HG02981 (cell line): ENCODE results near the gene UBR4.

Source experiments
- ATAC-seq: cut with Tn5 transposase; IDR thresholded peaks from one replicate; pipeline ENCODE4 v1.9.1; 2021; ENCODE audit warnings: mild to moderate bottlenecking, moderate library complexity; ENCODE audit not compliant: unreplicated experiment

Gene UBR4

DNA sequence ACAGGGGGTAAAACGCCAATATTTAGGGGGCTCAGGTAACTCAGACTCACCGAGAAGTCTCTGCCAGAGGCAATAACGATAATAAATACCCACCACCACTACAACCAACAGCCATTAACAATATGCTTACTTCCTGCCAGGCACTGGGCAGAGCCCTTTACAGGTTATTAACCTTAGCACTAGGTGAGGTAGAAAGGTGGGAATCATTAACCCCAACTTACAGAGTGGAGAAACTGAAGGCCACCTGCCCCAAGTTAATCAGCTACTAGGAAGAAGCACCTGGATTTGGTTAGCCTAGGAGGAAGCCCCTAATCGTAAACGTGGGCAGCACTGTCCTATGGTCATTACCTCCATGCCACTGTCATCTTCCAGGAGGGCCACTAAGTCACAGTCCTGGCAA lies 110.0 kb downstream of the UBR4 start:
- no peak for ATAC-seq

DNA sequence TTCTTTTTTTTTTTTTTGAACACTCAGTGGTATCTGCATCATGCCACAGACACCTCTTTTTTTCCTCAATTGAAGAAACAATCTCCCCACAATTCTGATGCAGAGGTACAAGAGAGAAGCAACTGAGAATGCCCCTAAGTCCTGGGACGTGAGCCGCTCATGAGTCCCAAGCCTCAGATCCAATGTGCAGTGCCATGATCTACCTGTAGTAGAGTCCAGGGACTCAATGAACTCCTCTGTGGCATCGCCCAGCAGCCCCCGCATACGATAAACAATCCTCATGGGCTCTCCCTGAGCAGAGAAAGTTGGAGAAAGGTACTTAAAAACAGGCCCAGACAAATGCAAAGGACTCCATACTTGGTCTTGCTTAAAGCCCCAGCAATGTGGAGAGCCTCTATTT lies 113.1 kb downstream of the UBR4 start:
- ATAC-seq, result no peak

DNA sequence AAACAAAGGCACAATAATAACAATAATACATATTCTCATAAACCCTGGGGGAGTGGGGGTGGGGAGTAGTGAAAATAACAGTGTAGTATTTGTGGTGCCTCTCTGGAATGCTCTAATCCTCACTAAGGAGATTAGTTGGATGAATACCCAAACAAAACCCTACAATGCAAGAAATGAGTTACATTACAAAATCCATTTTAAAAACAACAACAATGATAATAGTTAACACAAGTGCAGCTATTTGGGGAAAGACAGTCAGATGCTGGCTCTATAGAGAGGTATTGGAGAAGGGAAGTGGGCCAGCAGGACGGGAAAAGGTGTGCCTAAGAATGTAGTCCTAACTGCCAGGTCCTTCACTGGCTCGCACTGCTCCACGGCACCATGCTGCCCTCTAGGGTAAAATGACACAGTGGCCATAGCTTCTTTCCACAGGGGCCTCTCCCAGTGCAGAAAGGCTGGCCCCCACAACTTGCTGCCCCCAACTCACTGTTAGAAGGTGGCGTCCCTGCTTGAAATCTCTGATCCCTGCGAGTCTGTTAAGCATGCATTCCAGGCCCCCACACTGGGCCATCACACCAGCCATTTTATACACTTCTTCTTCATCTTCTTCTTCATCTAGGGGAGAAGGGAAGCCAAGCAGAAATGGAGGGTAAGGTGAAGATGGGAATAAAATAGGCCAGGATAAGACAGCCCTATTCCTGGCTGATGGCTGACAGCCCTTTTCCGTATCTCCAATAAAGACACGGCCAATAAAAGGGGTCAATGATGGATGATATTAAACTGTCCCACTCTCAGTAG lies 113.8 kb downstream of the UBR4 start:
- no peak for ATAC-seq

DNA sequence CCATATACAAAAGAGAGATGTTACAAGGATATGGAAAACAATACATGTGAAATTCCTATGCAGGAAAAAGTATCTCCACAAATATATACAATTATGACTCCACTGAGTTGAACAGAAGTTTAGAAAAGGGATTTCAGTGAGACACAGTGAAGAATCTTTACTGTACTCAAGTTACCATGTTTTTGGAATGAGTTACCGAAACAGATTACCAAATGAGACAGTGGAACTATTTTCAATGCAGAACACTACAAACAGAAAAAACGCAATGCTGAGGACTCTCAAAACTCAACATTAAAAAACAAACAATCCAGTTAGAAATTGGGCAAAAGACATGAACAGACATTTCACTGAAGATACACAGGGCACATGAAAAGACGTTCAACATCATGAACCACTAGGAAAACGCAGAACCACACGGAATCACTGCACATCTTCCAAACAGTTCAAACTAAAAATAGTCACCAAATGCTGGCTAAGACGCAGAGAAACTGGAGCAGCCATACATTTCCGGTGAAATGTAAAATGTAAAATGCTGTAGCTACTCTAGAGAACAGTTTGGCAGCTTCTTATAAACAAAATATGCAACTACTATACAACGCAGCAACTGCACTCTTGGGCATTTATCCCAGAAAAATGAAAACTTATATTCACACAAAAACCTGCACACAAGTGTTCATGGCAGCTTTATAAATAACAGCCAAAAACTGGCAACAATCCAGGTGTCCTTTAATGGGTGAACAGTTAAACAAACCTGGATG lies 118.7 kb downstream of the UBR4 start:
- ATAC-seq, result no peak

DNA sequence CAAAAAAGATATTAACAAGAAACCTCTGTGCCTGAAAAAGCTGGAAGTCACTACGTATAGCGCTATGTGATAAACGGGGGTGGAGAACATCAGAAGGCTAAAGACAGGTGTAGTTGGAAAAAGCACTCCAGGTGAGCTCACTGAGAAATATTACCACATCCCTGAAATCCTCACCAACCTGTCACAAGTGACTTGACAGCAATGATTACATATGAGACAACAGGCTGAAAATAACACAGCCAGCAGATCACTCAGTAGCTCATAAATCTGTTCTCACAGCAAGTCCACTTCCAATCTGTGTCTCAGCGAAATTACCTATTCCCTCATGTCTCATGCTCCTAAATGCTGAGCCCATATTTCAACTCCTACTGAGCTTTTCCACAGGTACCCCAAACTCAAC lies 120.5 kb downstream of the UBR4 start:
- ATAC-seq, result no peak

DNA sequence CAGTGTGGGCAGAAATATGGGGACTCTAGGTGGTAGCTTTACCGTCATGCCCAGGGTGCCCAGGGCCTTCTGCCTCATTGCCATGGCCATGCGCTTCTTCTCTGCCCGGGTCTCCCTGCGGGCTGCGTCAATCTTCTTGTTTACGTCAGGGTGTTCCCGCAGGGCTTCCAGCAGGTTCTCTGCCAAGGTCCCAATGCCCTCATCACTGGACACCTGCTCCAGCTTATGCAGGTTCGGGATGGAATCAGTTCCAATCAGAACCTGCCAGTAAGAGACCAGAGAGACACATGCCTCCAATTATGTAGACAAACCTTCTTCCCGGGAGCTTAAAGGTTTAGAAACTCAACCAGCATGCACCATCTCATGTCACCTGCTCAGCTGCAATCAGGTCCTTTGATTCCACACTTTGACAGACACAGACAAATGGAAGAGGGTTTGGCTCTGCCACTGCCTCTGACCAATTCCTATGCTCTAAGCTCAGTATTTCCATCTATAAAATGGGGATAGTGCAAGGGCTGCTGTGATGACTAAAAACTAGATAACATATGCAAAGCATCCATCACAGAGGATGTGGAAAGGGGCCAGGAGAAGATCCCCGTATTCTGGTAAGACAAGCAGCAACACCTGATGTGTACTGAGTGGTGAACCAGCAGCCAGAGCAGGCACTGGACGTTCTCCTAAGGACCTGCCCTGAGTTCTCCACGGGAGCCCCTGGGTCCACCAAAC lies 121.2 kb downstream of the UBR4 start:
- no peak for ATAC-seq

DNA sequence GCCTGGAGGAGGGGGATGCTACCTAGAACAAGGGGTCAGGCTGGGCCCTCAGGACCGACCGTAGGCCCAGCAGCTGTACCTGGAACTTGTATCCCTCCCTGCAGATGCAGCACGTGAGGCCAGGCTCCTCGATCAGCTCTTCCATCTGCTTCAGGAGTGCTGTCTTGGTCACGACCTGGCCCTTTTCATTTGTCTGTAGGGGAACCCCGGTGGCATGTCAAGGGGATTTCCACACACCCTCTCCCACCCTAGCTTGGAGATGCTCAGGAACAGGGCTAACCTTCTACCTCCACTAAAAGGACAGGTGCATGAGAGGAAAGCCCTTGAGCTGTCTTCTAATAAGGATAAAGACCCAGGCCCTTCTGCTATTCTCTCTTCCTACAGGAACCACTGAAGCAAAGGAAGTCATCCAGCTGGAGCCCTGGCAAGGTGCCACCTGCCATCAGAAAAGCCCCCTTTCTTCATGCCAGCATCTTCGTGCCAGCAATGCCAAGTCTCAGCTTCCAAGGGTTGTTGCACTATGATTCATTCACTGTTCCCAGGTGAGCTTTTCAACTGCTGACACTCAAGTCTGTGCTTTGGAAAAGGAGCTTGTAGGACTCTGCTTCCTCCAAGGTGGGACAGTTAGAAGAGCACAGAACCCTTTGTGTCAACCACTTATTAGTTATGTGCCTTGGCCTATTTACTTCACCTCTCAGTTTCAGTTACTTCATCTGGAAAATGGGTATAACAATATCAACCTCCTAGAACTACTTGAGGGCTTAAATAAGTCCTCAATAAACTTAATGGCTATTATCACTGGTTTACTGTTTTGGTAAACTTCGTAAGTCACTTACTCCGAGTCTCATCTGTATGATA lies 122.1 kb downstream of the UBR4 start:
- no peak for ATAC-seq

DNA sequence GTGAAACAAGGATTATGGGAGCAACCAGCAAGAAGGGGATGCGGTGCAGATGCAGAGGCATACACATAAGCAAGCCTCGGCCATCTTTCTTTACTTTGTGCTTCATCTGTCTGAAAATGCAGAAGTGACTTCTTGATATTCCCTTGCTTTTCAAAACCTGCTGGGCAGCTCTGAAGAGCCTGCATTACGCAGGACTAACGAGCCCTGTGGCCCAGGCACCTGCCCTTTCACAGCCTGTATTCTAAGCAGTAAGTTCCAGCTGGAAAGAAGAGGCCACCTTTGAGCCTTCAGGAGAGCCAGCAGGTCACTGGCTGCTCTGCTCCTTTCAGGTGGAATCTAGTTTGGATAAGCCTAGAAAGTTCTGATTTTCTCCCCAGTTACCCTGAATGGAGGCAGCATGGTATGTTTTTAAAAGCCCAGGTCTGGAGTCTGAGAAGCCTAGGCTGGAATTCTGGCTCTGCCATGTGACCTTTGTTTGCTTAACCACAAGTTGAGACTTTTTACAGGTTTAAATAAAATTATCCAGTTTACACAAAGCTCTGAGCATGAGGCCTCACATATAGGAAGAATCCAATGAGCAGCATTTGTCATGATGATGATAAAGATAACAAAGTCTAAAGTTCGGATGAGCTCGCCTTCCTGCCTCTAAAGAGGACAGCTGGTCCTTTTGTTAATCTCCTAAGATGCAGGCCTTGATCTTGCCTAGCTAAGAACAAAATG lies 122.9 kb downstream of the UBR4 start:
- ATAC-seq, result no peak

DNA sequence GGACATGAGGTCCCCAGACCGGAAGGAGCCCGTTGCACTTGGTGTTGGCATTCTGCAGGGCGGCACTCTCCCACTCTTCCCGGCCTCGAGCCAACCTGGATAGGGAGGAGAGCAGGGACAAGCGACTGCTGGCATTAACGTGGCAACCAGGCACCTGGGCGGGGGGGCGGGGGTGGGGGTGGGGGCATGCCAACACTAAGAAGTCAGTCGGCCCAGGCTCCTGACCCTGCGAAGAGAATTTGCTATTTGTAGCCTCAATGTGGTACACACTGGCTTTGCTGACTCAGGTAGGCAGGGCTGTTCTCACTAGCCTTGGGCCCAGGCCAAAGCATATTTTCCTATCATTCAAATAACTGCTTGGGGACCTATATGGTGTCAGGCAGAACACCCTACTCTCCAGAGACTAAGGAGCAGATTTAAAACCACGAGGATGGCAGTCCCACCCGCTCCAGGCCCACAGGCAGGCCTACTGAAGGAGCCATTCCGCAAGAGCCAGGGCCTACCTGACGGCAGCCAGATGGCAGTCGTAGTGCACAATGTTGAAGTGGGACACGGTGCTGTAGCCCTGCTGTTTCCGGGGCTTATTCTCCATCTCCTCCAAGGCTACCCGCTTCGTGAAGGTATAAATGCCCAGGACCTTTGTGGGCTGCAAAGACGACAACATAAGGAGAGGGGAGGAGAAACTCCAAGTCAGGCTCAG lies 123.7 kb downstream of the UBR4 start:
- no peak for ATAC-seq

DNA sequence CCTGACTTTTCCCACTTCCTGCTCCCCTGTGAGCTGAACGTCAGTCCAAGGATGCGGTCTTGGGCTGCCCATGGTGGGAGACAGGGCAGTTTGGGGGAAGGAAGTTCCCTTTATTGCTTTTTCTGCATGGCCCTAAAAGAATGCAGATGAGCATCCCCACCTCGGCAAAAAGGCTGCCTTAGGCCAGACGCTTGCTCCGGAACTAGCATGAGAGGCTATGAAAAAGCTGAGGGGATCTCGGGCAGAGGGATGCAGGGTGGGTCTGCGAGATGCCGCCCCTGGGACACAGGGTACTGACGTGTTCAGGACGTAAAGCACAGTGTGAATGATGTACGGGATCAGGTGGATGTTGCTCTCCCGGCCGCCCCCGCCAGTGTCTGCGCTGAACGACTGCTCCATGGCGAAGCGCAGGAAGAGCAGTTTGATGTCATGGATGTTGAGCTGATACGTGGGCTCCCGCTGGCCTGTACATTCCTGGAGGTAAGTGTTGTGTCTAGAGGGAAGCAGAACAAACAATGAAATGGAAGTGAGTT lies 125.8 kb downstream of the UBR4 start:
- ATAC-seq, result no peak

DNA sequence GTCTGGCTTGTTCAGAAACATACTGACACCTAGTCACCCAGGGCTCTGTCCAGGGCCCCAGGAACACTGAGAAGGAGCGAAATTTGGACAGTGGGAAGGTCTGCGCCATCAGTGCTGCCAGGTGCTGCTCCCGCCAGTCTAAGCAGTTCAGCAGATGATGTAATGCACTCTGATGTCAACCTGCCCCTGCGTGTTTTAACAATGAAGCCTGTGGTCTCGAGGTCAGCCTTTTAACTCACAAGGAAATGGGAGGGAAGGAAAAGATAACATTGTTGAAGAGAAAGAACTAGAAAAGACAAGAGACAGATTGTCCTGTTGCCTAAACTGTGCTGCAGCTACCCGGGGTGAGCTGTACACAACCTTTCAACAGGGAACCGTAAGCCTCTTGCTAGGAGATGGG lies 127.0 kb downstream of the UBR4 start:
- no peak for ATAC-seq

DNA sequence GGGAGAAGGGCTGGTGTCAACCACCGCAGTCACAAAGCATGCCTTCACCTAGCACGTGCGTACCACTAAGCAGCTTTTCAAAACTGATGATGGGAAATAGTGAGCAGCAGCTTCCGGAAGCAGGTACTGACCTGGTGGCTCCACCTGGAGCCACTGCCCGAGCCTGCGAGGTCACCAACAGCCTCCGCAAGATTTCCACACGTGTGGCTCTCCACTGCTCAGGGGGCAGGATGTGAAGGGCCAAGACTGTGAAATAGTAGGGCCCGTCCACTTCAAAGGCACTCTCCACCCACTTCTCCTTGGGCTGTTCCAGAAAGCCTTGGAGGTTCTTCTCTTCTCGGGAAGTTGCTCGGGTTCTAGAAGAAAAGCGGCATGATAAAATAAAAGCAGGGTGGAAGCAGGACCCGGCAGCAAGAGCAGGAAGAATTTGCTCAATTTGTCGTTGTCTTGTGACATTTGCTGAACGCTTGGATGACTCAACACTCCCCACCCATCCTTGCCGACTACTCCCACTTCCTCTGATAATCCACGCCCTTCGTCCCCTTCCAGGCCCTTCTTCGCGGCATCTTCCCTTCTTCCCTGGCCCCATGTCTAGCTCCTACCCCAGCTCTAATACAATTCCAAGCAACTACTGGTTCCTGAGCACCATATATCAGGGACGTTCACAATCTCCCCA lies 128.7 kb downstream of the UBR4 start:
- ATAC-seq, result no peak

DNA sequence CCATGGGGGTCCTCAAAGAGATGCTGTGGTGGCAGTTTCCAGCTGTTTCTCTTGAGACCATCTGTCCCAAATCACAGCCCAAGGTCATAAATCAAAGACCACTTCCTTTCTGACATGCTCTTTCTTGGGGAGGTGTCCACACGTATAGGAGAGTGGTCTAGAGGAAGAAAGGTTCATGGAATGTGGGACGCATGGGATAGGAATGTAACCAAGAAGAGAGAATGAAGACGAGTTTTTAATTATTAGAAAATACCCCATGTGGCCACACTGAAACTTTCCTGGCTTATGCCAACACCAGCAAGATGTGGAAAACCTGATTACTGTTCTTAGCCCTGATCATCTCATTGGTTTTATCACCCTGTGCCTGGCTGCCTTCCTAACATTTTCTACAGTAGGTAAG lies 129.3 kb downstream of the UBR4 start:
- ATAC-seq, result no peak

DNA sequence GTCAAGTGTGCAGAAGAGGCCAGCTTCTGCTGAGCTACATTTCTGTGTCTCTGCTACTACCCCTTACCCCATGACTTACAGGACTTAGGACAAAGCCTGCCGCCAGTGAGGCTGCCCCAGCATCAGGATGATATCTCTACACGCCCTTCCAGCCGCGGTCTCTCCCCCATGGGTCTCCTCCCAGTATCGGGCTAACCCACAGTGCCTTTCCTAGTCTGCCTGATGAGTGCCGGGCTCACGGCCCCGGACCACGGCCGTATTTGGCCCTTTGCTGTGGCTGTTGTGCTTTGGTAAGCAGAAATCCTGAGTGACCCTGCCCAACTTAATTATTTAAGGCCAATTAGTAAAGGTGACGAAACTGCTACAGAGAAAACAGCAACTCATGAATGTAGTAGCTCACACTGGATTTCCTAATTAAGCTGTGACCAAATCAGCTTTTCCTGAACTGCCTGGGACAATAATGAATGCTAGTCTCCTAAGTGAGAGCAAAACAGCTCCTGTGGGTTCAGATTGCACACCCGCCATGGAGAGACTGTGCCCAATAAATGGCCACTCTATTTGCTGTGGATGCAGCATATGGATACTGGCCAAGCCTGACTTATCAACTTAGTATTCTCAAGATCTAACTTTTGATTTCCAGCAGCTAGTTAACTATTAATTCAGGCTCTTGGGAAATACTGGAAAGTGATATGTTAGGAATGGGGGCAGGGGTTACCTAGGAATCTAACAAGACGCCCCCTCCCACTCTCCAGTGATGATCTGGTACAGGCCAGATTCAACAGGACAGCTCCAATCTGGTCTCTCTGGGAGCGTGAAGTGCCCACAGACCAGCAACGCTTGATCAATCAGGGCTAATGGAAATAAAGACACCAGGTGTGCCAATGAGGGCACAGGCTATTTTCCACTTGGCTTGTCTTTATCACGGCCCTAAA lies 130.3 kb downstream of the UBR4 start:
- ATAC-seq, result no peak

DNA sequence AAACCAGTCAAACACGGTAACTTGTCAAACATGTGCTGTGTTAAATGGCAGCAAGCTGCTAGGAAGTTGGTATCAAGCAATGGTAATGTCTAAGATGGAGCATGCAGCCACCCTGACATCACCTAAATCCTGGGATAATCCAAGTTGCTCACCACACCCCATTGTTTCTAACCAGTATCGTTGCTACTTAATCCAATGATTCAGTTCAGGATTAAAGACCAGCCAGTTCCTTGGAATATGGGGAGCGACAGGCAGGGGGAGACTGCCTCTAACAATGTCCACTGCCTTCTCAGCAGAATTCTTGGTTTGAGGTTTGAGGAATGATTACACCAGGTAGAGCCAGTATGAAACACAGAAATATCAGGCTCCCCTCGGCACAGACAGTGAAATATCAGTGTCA lies 131.5 kb downstream of the UBR4 start:
- no peak for ATAC-seq

DNA sequence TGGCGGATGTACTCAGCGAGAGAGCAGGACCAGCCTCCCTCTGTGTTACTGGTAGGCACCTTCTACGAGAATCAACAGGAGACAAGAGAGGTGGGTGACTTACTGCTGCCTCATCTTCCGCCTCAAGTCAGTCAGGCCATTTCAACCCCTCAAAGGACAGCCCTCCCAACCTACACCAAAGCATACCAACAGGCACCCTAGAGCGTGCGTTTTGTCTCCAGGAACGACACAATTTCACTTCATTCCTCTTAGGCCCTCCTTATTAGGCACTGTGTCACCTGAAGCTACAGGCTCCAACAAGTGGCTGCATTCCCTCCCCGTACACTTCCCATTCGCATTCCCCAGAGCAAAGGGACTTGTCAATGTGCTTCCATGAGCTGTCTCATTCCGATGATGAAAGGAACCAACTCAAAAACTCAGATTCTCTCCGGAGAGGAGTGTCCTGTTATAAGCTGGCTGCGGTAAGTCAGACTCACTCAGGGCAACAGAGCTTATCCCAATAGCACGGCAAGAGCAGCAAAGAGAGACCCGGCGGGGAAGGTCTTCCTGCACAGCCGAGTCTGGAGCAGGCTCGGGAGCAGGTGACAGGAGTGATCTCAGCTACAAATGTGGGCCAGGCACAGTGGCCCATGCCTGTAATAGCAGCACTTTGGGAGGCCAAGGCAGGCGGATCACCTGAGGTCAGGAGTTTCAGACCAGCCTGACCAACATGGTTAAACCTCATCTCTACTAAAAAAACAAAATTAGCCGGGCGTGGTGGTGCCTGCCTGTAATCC lies 133.0 kb downstream of the UBR4 start:
- ATAC-seq, result no peak
